CD4-positive, alpha-beta T cell (primary cell): ENCODE results near the gene HTRA1. TPM values are rescaled to one million over a fixed set of nuclear protein-coding genes. Genes with fewer than 3 reads are reported as not detected.
A peak's percentile ranks its signal among the peaks of the same experiment; 100 is the strongest.

Experiments
- ATAC-seq: fragments of 200-7000 bp; cut with Tn5 transposase; one replicate; pipeline ENCODE4 v1.10.0; 2022; ENCODE audit warnings: mild to moderate bottlenecking; ENCODE audit not compliant: poor library complexity
- CTCF ChIA-PET: fragments of 350-600 bp; sonication (Branson Sonifier 250); formaldehyde crosslinking; loops from one replicate; lab custom pipeline; 2021; ENCODE audit warnings: antibody characterized with exemption, inconsistent platforms; lab: Charles Lee
- POLR2A ChIA-PET: fragments of 350-600 bp; sonication (Branson Sonifier 250); formaldehyde crosslinking; loops from one replicate; lab custom pipeline; 2021; ENCODE audit warnings: antibody characterized with exemption, inconsistent platforms; lab: Charles Lee
- DNase-seq, 14 experiments: peaks; one replicate each; pipeline ENCODE4 v3.0.0-alpha.2; 2013 to 2020; ENCODE audit warnings: mixed read lengths in 2 of 14
- H3K27ac ChIP-seq, 2 donors: one replicate each; pipeline versions ENCODE4 v1.5.1 to v1.7.0; 2013; ENCODE audit warnings: low read length in 2 of 2, low read depth in 1 of 2, mild to moderate bottlenecking in 1 of 2
- H3K27me3 ChIP-seq, 2 experiments: 1 replicate in 1 of 2; 2 replicates in 1 of 2; pipeline versions ENCODE4 v1.6.1 to v1.7.0; 2013; ENCODE audit warnings: low read length in 2 of 2, control low read depth in 1 of 2, mild to moderate bottlenecking in 1 of 2, moderate library complexity in 1 of 2; ENCODE audit not compliant: insufficient read depth in 2 of 2, control insufficient read depth in 1 of 2
- H3K36me3 ChIP-seq: one replicate; pipeline ENCODE4 v1.6.1; 2013; ENCODE audit warnings: low read length, control low read depth; ENCODE audit not compliant: insufficient read depth
- H3K4me1 ChIP-seq: one replicate; pipeline ENCODE4 v1.6.1; 2013; ENCODE audit warnings: low read length, control low read depth; ENCODE audit not compliant: insufficient read depth
- H3K4me3 ChIP-seq: one replicate; pipeline ENCODE4 v1.5.1; 2013; ENCODE audit warnings: mild to moderate bottlenecking, low read length, moderate library complexity
- H3K9me3 ChIP-seq, 2 experiments: 1 replicate in 1 of 2; 2 replicates in 1 of 2; pipeline versions ENCODE4 v1.6.1 to v1.7.0; 2013; ENCODE audit warnings: low read length in 2 of 2, mild to moderate bottlenecking in 2 of 2, control low read depth in 1 of 2, moderate library complexity in 1 of 2; ENCODE audit not compliant: control insufficient read depth in 1 of 2, insufficient read depth in 1 of 2
- H3K27ac Mint-ChIP-seq: one replicate; pipeline ENCODE4 v1.8.0; 2020; ENCODE audit warnings: mixed read lengths
- H3K27me3 Mint-ChIP-seq: one replicate; pipeline ENCODE4 v1.8.0; 2021; ENCODE audit warnings: mixed read lengths
- H3K36me3 Mint-ChIP-seq: one replicate; pipeline ENCODE4 v1.8.0; 2021; ENCODE audit warnings: low read depth, mixed read lengths
- H3K4me1 Mint-ChIP-seq: one replicate; pipeline ENCODE4 v1.8.0; 2021; ENCODE audit warnings: low read depth, mixed read lengths
- H3K4me3 Mint-ChIP-seq: one replicate; pipeline ENCODE4 v1.8.0; 2020; ENCODE audit warnings: mild to moderate bottlenecking, mixed read lengths
- H3K9me3 Mint-ChIP-seq: one replicate; pipeline ENCODE4 v1.8.0; 2020; ENCODE audit warnings: mixed read lengths
- intact Hi-C, 2 experiments: fragments of 100-400 bp; cut with DNase I in 1 of 2; cut with micrococcal nuclease in 1 of 2; formaldehyde crosslinking; loops; one replicate each; pipeline versions ENCODE4 v1.15.1 to v1.9.0; 2023 to 2025; cut with DNase I, micrococcal nuclease
- total RNA-seq, 174 experiments: library from RNA in 2 of 174; stranded (reverse) in 2 of 174; gene quantifications; one replicate each; pipeline ENCODE4 v1.2.3 and lab custom pipeline; 2021 to 2026
- TF ChIP-seq, protein P1 (sequence below): fragments of 200-600 bp; IDR thresholded peaks from one replicate; pipeline ENCODE4 v1.8.0; 2022; ENCODE audit warnings: antibody characterized with exemption, mild to moderate bottlenecking

Gene HTRA1
- total RNA-seq, 2 experiments from 2014 or later: not detected

DNA sequence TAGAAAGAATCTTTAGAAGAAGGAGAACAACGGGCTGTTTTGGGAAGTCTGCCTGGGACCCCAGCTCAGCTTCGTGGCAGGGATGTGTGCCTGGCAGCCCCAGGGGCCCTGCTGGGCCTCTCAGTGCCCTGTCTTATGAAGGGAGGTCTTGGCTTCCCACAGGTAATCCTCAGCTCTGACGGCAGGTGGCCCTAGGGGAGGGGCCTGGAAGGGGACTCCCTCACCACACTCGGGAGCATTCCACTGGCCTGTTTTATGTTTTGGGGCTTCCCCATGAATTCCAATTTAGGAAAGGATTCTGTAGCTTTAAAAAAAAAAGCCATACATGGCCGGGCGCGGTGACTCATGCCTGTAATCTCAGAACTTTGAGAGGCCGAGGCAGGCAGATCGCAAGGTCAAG lies 96.2 kb downstream of the HTRA1 start:
- Mint-ChIP-seq H3K36me3 (no peaks in the 10 kb centered on the region), H3K4me1 (peaks cover 49% of the 10 kb centered on the region), H3K9me3 (no peaks in the 10 kb centered on the region), H3K4me3 (no peak overlapping the region), H3K27ac (no peak overlapping the region), H3K27me3 (no peaks in the 10 kb centered on the region)
- no peak overlapping the region for H3K27ac ChIP-seq
- TF ChIP-seq, protein P1, sequence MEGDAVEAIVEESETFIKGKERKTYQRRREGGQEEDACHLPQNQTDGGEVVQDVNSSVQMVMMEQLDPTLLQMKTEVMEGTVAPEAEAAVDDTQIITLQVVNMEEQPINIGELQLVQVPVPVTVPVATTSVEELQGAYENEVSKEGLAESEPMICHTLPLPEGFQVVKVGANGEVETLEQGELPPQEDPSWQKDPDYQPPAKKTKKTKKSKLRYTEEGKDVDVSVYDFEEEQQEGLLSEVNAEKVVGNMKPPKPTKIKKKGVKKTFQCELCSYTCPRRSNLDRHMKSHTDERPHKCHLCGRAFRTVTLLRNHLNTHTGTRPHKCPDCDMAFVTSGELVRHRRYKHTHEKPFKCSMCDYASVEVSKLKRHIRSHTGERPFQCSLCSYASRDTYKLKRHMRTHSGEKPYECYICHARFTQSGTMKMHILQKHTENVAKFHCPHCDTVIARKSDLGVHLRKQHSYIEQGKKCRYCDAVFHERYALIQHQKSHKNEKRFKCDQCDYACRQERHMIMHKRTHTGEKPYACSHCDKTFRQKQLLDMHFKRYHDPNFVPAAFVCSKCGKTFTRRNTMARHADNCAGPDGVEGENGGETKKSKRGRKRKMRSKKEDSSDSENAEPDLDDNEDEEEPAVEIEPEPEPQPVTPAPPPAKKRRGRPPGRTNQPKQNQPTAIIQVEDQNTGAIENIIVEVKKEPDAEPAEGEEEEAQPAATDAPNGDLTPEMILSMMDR: no peak
- CTCF ChIA-PET: no interaction called here
- H3K36me3 ChIP-seq: no peaks in the 10 kb centered on the region
- intact Hi-C loops: no loop called here
- H3K27me3 ChIP-seq: no peaks in the 10 kb centered on the region
- POLR2A ChIA-PET: no interaction called here
- H3K4me3 ChIP-seq: no peak overlapping the region
- H3K9me3 ChIP-seq: peaks cover 0 to 5% of the 10 kb centered on the region in 2 experiments
- DNase-seq: no peak
- H3K4me1 ChIP-seq: peaks cover 28% of the 10 kb centered on the region
- ATAC-seq: no peak

DNA sequence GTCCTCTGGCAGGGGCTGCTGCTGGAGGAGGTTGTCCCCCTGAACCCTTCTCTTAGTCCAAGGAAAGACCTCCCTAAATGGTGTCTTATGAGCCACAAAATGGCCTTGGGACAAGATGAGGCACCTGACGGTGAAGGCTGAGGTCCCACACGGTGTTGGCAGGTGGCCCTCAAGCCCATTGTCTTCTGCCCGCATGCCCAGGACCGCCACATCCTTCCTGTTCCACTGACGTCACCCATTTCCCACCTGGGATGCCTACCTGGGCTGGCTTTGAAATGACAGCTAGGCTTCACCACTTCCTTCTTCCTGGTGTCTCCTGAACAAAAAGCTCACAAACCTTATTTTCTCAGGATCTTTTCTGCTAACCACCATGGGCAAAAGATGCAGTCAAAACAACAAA lies 97.1 kb downstream of the HTRA1 start:
- Mint-ChIP-seq H3K9me3 (no peaks in the 10 kb centered on the region), H3K36me3 (no peaks in the 10 kb centered on the region), H3K27ac (peak overlapping the region; percentile 21), H3K27me3 (no peaks in the 10 kb centered on the region), H3K4me1 (peaks cover 41% of the 10 kb centered on the region), H3K4me3 (no peak overlapping the region)
- no peaks in the 10 kb centered on the region for H3K36me3 ChIP-seq
- CTCF ChIA-PET: no interaction called here
- no peak overlapping the region for H3K27ac ChIP-seq
- peaks cover 0 to 5% of the 10 kb centered on the region in 2 experiments for H3K9me3 ChIP-seq
- POLR2A ChIA-PET: no interaction called here
- intact Hi-C loops: no loop called here
- TF ChIP-seq, protein P1: no peak
- ATAC-seq (peak; percentile 32), DNase-seq (peak in 4 of 14 experiments; percentile 28 to 74 (median 42))
- no peaks in the 10 kb centered on the region for H3K27me3 ChIP-seq
- H3K4me1 ChIP-seq: peaks cover 27% of the 10 kb centered on the region
- H3K4me3 ChIP-seq: no peak overlapping the region

DNA sequence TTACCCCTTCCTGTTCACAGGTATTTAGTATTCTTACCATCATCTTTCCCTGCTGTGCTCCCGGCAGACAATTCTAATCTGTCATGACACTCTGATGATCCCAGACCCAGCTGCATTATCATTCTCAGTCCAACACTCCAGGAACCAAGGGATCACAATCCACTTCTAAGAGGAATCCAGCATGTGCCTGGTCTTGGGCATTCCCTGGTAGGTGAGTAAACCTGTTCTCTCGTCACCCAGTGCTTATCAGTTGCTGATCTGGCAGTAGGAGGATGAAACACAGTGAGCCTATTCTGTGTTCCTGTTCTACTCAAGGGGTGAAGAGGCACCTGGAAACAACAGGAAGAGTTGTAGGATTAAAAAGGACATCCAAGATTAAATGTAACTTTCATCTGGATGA lies 97.9 kb downstream of the HTRA1 start:
- peaks cover 0 to 5% of the 10 kb centered on the region in 2 experiments for H3K9me3 ChIP-seq
- H3K4me1 ChIP-seq: peaks cover 27% of the 10 kb centered on the region
- intact Hi-C loops: no loop called here
- Mint-ChIP-seq H3K36me3 (no peaks in the 10 kb centered on the region), H3K27ac (peak overlapping the region; percentile 21), H3K9me3 (no peaks in the 10 kb centered on the region), H3K4me3 (peak overlapping the region; percentile 5), H3K4me1 (peaks cover 41% of the 10 kb centered on the region), H3K27me3 (no peaks in the 10 kb centered on the region)
- H3K4me3 ChIP-seq: no peak overlapping the region
- TF ChIP-seq, protein P1: no peak
- H3K27me3 ChIP-seq: peaks cover 0 to 1% of the 10 kb centered on the region in 2 experiments
- CTCF ChIA-PET: no interaction called here
- DNase-seq (no peak), ATAC-seq (no peak)
- no peak overlapping the region for H3K27ac ChIP-seq
- no peaks in the 10 kb centered on the region for H3K36me3 ChIP-seq
- POLR2A ChIA-PET: no interaction called here
